H1 (cell line): ENCODE data around the gene PGLYRP4. TPM values are rescaled to one million over a fixed set of nuclear protein-coding genes. Genes with fewer than 3 reads are reported as not detected.
A peak's percentile ranks its signal among the peaks of the same experiment; 100 is the strongest.

Source experiments
- CTCF ChIA-PET: fragments of 300-600 bp; sonication (Branson Sonifier 250); formaldehyde crosslinking; loops from one replicate; lab custom pipeline; 2021; ENCODE audit not compliant: partially characterized antibody; lab: Charles Lee
- POLR2A ChIA-PET: fragments of 300-600 bp; sonication (Branson Sonifier 250); formaldehyde crosslinking; loops from one replicate; lab custom pipeline; 2021; ENCODE audit warnings: inconsistent platforms; ENCODE audit not compliant: partially characterized antibody; lab: Charles Lee
- DNase-seq, 2 experiments: peaks; one replicate each; pipeline versions ENCODE4 v3.0.0 to v3.0.0-alpha.2; 2010 to 2022; ENCODE audit warnings: low spot score in 2 of 2, low read depth in 1 of 2, mixed read lengths in 1 of 2
- FAIRE-seq: peaks from 2 replicates; lab custom pipeline; 2011; peaks lifted over from hg19 to GRCh38; lab: Jason Lieb, UNC
- H2AFZ ChIP-seq: 2 replicates; pipeline ENCODE4 v1.8.1; 2012; ENCODE audit warnings: low read length, inconsistent platforms
- H2AK5ac ChIP-seq: 2 replicates; pipeline ENCODE4 v1.6.1; 2013; ENCODE audit warnings: low read depth, low read length
- H2BK120ac ChIP-seq: replicated peaks from 2 replicates; pipeline ENCODE3; 2013; ENCODE audit warnings: low read depth, low read length, inconsistent platforms
- H2BK12ac ChIP-seq: 2 replicates; pipeline ENCODE4 v1.6.1; 2013; ENCODE audit warnings: low read depth, low read length
- H2BK15ac ChIP-seq: 2 replicates; pipeline ENCODE4 v1.6.1; 2013; ENCODE audit warnings: low read length
- H2BK20ac ChIP-seq: 2 replicates; pipeline ENCODE4 v1.6.1; 2013; ENCODE audit warnings: low read length
- H2BK5ac ChIP-seq: 2 replicates; pipeline ENCODE4 v1.6.1; 2013; ENCODE audit warnings: low read depth, low read length
- H3K14ac ChIP-seq: 2 replicates; pipeline ENCODE4 v1.6.1; 2013; ENCODE audit warnings: inconsistent platforms; ENCODE audit not compliant: insufficient read length
- H3K18ac ChIP-seq: 2 replicates; pipeline ENCODE4 v1.6.1; 2013; ENCODE audit warnings: low read length; ENCODE audit errors: extremely low read depth
- H3K23ac ChIP-seq: 2 replicates; pipeline ENCODE4 v1.6.1; 2013; ENCODE audit warnings: inconsistent platforms; ENCODE audit not compliant: insufficient read length
- H3K23me2 ChIP-seq: 2 replicates; pipeline ENCODE4 v1.6.1; 2013; ENCODE audit warnings: low read depth, low read length
- H3K27ac ChIP-seq: 2 replicates; pipeline ENCODE4 v1.6.1; 2011; ENCODE audit warnings: low read depth, low read length, inconsistent platforms
- H3K27me3 ChIP-seq, 4 experiments: replicated peaks in 1 of 4; 1 replicate in 1 of 4; 2 replicates in 3 of 4; pipeline versions ENCODE4 v1.6.1 to v1.8.1; 2011 to 2013; ENCODE audit warnings: low read length in 3 of 4, mild to moderate bottlenecking in 3 of 4, inconsistent platforms in 2 of 4, mixed read lengths in 2 of 4, moderate library complexity in 1 of 4; ENCODE audit not compliant: control insufficient read depth in 3 of 4, insufficient read depth in 3 of 4; ENCODE audit errors: extremely low read depth in 1 of 4
- H3K36me3 ChIP-seq, 4 experiments: 2 replicates each; pipeline versions ENCODE4 v1.6.1 to v1.8.1; 2011 to 2013; ENCODE audit warnings: mild to moderate bottlenecking in 4 of 4, low read length in 3 of 4, moderate library complexity in 2 of 4, control low read depth in 1 of 4, inconsistent platforms in 1 of 4; ENCODE audit not compliant: insufficient read depth in 4 of 4, control insufficient read depth in 2 of 4
- H3K4ac ChIP-seq: replicated peaks from 2 replicates; pipeline ENCODE3; 2013; ENCODE audit warnings: low read length, low read depth, mixed read lengths, inconsistent platforms; ENCODE audit not compliant: insufficient read length
- H3K4me1 ChIP-seq, 4 experiments: replicated peaks in 1 of 4; 1 replicate in 1 of 4; 2 replicates in 3 of 4; pipeline versions ENCODE4 v1.6.1 to v1.8.1; 2011 to 2013; ENCODE audit warnings: low read length in 3 of 4, inconsistent platforms in 2 of 4, mixed read lengths in 1 of 4; ENCODE audit not compliant: insufficient read depth in 4 of 4, control insufficient read depth in 3 of 4
- H3K4me2 ChIP-seq, 2 experiments: 2 replicates each; pipeline versions ENCODE4 v1.6.1 to v1.8.1; 2011 to 2013; ENCODE audit warnings: low read depth in 2 of 2, low read length in 2 of 2, control low read depth in 1 of 2, inconsistent platforms in 1 of 2, mild to moderate bottlenecking in 1 of 2; ENCODE audit not compliant: insufficient read depth in 1 of 2
- H3K4me3 ChIP-seq, 4 experiments: fragments of 200-600, 300-600 bp in 1 of 4; sonication (generic), shearing (Covaris generic), sonication (Bioruptor Twin) in 1 of 4; 2 replicates each; pipeline versions ENCODE4 v1.5.1 to v1.8.1; 2011 to 2016; ENCODE audit warnings: low read length in 4 of 4, low read depth in 3 of 4, control low read depth in 2 of 4, inconsistent platforms in 2 of 4, mild to moderate bottlenecking in 2 of 4, mixed read lengths in 1 of 4, moderate library complexity in 1 of 4; ENCODE audit not compliant: insufficient read depth in 2 of 4; ENCODE audit errors: extremely low read depth in 1 of 4
- H3K56ac ChIP-seq: replicated peaks from 2 replicates; pipeline ENCODE3; 2013; ENCODE audit warnings: low read depth, mild to moderate bottlenecking, mixed read lengths, low read length, inconsistent platforms; ENCODE audit not compliant: insufficient read length
- H3K79me1 ChIP-seq: 2 replicates; pipeline ENCODE4 v1.6.1; 2013; ENCODE audit warnings: low read depth, low read length, control low read depth
- H3K79me2 ChIP-seq, 2 experiments: 2 replicates each; pipeline versions ENCODE4 v1.6.1 to v1.8.1; 2012 to 2013; ENCODE audit warnings: low read length in 2 of 2, mild to moderate bottlenecking in 2 of 2, inconsistent platforms in 1 of 2; ENCODE audit not compliant: insufficient read depth in 2 of 2, control insufficient read depth in 1 of 2
- H3K9ac ChIP-seq, 4 experiments: replicated peaks in 1 of 4; 1 replicate in 1 of 4; 2 replicates in 3 of 4; pipeline versions ENCODE4 v1.6.1 to v1.8.1; 2011 to 2013; ENCODE audit warnings: low read depth in 3 of 4, low read length in 3 of 4, control low read depth in 2 of 4, mild to moderate bottlenecking in 2 of 4, moderate library complexity in 2 of 4, inconsistent platforms in 1 of 4; ENCODE audit errors: extremely low read depth in 1 of 4
- H3K9me3 ChIP-seq, 2 experiments: 2 replicates each; pipeline versions ENCODE4 v1.6.1 to v1.8.1; 2012 to 2013; ENCODE audit warnings: mild to moderate bottlenecking in 2 of 2, moderate library complexity in 2 of 2, control low read depth in 1 of 2, inconsistent platforms in 1 of 2, low read depth in 1 of 2, low read length in 1 of 2, mixed read lengths in 1 of 2; ENCODE audit not compliant: insufficient read depth in 2 of 2
- H4K20me1 ChIP-seq, 2 experiments: replicated peaks in 1 of 2; 2 replicates each; pipeline versions ENCODE3 to v1.8.1; 2011 to 2013; ENCODE audit warnings: inconsistent platforms in 2 of 2, low read length in 2 of 2, mild to moderate bottlenecking in 1 of 2; ENCODE audit not compliant: insufficient read depth in 2 of 2, control insufficient read depth in 1 of 2
- H4K5ac ChIP-seq: 2 replicates; pipeline ENCODE4 v1.6.1; 2013; ENCODE audit warnings: low read length, low read depth, mixed read lengths, inconsistent platforms; ENCODE audit not compliant: insufficient read length
- H4K8ac ChIP-seq: 2 replicates; pipeline ENCODE4 v1.8.0; 2013; ENCODE audit warnings: mild to moderate bottlenecking, moderate library complexity, low read length, inconsistent platforms; ENCODE audit not compliant: insufficient read depth; ENCODE audit errors: extremely low read depth
- H4K91ac ChIP-seq: replicated peaks from 2 replicates; pipeline ENCODE3; 2013; ENCODE audit warnings: low read length, mixed read lengths, inconsistent platforms; ENCODE audit not compliant: insufficient read length
- ASH2L ChIP-seq: fragments of 200-600, 300-600 bp; sonication (generic); IDR thresholded peaks from one replicate; pipeline ENCODE4 v1.7.1; 2017; ENCODE audit warnings: low read length
- EZH2 ChIP-seq: fragments of 200-600 bp; sonication (generic); IDR thresholded peaks from 2 replicates; pipeline ENCODE4 v1.7.1; 2012; ENCODE audit warnings: low read depth, mild to moderate bottlenecking, moderate library complexity, low read length, inconsistent platforms; ENCODE audit not compliant: severe bottlenecking
- JUN ChIP-seq: IDR thresholded peaks from 2 replicates; pipeline ENCODE4 v1.6.1; 2011; ENCODE audit warnings: low read depth, mild to moderate bottlenecking, improper control_type of control experiment, low read length
- SP1 ChIP-seq: IDR thresholded peaks from 2 replicates; pipeline ENCODE4 v1.6.1; 2011; ENCODE audit warnings: low read depth, low read length
- YY1 ChIP-seq: IDR thresholded peaks from 2 replicates; pipeline ENCODE4 v1.6.1; 2011; ENCODE audit warnings: low read depth, mild to moderate bottlenecking, low read length
- WGBS, 2 experiments: shearing (Covaris generic) in 1 of 2; methylation state at CpG; one replicate each; pipeline versions ENCODE4 v1.1.6 to v1.1.7; 2013 to 2015; ENCODE audit warnings: low lambda C conversion rate in 2 of 2, mixed read lengths in 2 of 2, inconsistent platforms in 1 of 2, low coverage in 1 of 2, missing lambda C conversion rate in 1 of 2; ENCODE audit not compliant: insufficient replicate concordance in 2 of 2, insufficient coverage in 1 of 2, insufficient read length in 1 of 2; ENCODE audit errors: extremely low coverage in 1 of 2, missing lambda C conversion rate in 1 of 2; 5-methylcytosine and 5-hydroxymethylcytosine counted together
- polyA plus RNA-seq, 7 experiments: library from polyadenylated mRNA; depleted of rRNA in 3 of 7; stranded (reverse) in 5 of 7; unstranded in 2 of 7; fragments of >200 nt in 5 of 7; fragments of 200-250 nt in 2 of 7; gene quantifications; 1 replicate in 5 of 7; 2 replicates in 1 of 7; 4 replicates in 1 of 7; pipeline versions ENCODE4 v1.2.1 to v1.2.3, GENCODE V29; 2011 to 2013; ENCODE audit warnings: missing spikeins in 2 of 7, mixed read lengths in 2 of 7
- total RNA-seq: library from RNA; stranded (reverse); fragmentation: NEBNext Ultra II Directional; extraction: Animal tissue kit (Norgen Biotek cat#: 25700); gene quantifications from 2 replicates; pipeline ENCODE4 v1.2.1, GENCODE V29; 2021

PGLYRP4 gene
- total and polyA plus RNA-seq, 2 of the 8 experiments (the other 6 are each of a cell fraction or from before 2014, with no cell fraction given): not detected

DNA sequence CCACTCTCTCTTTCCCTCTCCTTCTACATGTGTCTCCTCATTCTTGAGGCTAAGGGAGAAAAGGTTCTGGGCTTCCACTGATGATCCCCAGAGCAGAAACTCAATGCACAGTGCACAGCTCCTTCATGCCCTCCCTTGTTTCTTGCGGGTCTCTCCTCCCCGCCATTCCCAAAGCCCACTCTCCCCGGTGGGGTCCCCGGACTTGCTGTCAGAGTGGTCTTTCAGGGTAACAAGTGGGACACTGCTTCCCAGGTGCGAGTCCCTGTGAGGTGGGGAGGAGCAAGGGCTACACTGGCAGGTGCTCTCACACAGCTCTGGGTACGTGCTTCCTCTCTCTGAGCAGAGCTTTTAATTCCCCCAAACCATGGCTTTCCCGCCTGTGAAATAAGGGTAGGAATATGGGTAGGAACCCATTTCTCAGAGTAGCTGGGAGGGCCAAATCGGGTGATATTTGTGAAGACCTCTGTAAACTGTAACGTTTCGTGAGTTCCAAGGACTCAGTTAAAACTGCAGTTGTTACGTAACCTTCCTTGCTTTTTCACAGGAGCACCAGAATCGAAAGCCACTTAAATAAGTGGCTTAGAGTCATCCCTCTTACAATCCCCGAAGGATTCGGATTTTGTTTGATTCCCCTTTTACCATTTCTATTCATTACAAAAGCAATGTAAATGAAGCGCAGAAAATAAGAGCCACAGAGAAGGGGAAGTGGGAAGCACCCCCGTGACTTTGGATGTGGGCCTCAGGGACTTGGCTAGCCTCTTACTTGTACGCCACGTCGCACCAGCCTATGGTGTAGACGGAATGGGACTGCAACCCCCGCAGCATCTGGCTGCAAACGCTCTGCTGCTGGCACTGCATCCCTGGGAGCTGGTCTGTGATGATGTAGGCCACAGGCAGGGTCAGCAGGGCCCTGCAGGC is 42.1 kb downstream of the PGLYRP4 start:
- H2AK5ac ChIP-seq: no peak overlapping the region
- DNase-seq (no peak), FAIRE-seq (no peak)
- H3K56ac ChIP-seq: no peak overlapping the region
- no peak overlapping the region for H3K4ac ChIP-seq
- no peak overlapping the region for H3K27ac ChIP-seq
- CTCF ChIA-PET: interaction anchor here (0.9 to 2.7 kb wide), 2 partner anchors 18 to 116 kb away, joined by 4 to 14 read pairs; no protein-coding TSS in a partner anchor
- no peaks in the 10 kb centered on the region; a peak in 1 of 7 replicates for H3K27me3 ChIP-seq
- no peak overlapping the region for H3K4me3 ChIP-seq
- 0 out of 4 replicates have a peak overlapping the region, but pooled peaks of 1 of the 2 experiments have one; percentile 14 for H3K4me2 ChIP-seq
- no peak overlapping the region for H3K18ac ChIP-seq
- H2BK20ac ChIP-seq: no peak overlapping the region
- H2BK120ac ChIP-seq: no peak overlapping the region
- no peak overlapping the region for H4K91ac ChIP-seq
- no peaks in the 10 kb centered on the region for H3K23me2 ChIP-seq
- no peaks in the 10 kb centered on the region for H3K79me2 ChIP-seq
- POLR2A ChIA-PET: no interaction called here
- H2AFZ ChIP-seq: peak overlapping the region; percentile 38
- no peaks in the 10 kb centered on the region for H3K36me3 ChIP-seq
- no peak overlapping the region for H2BK15ac ChIP-seq
- no peak overlapping the region for H2BK12ac ChIP-seq
- no peak overlapping the region for H3K9ac ChIP-seq
- H4K8ac ChIP-seq: peak overlapping the region; percentile 51; the same call in 1 of the 2 replicates
- H4K5ac ChIP-seq: no peak overlapping the region
- no peaks in the 10 kb centered on the region for H4K20me1 ChIP-seq
- no peaks in the 10 kb centered on the region for H3K79me1 ChIP-seq
- no peaks in the 10 kb centered on the region for H3K9me3 ChIP-seq
- H3K4me1 ChIP-seq: peaks cover 0 to 5% (median 0%) of the 10 kb centered on the region in 4 experiments; a peak in 3 of 7 replicates
- H3K14ac ChIP-seq: no peak overlapping the region
- no peak overlapping the region for H3K23ac ChIP-seq
- H2BK5ac ChIP-seq: no peak overlapping the region
- 79% methylated on average over 22 of the region's 22 CpGs; no CpG with 5 or more reads in 1 of the 2 experiments for WGBS, 2 experiments
- no peak for TF ChIP-seq YY1
- no peak for TF ChIP-seq EZH2
- no peak for TF ChIP-seq ASH2L
- no peak for TF ChIP-seq SP1
- no peak for TF ChIP-seq JUN
